Left ventricle myocardium inferior (tissue), 1 donor: ENCODE measurements around the gene ADGRF5. TPM values are rescaled to one million over a fixed set of nuclear protein-coding genes. Genes with fewer than 3 reads are reported as not detected.

Source experiments
- DNase-seq: peaks from one replicate; pipeline ENCODE4 v3.0.0-alpha.2; 2020
- H3K27ac ChIP-seq: fragments of 200-600 bp; replicated peaks from 2 replicates; pipeline ENCODE4 v1.8.0; 2021
- H3K27me3 ChIP-seq: fragments of 200-600 bp; 2 replicates; pipeline ENCODE4 v1.8.0; 2021; ENCODE audit warnings: low read depth
- H3K36me3 ChIP-seq: fragments of 200-600 bp; 2 replicates; pipeline ENCODE4 v1.8.0; 2021
- H3K4me1 ChIP-seq: fragments of 200-600 bp; 2 replicates; pipeline ENCODE4 v1.8.0; 2021
- H3K4me3 ChIP-seq: fragments of 200-600 bp; 2 replicates; pipeline ENCODE4 v1.8.0; 2021; ENCODE audit warnings: mild to moderate bottlenecking, moderate library complexity
- H3K9me3 ChIP-seq: fragments of 200-600 bp; replicated peaks from 2 replicates; pipeline ENCODE4 v1.8.0; 2021
- CTCF ChIP-seq: fragments of 200-600 bp; IDR thresholded peaks from 2 replicates; pipeline ENCODE4 v1.8.0; 2021; ENCODE audit warnings: antibody characterized with exemption, mild to moderate bottlenecking, borderline replicate concordance
- intact Hi-C: fragments of 100-400 bp; cut with micrococcal nuclease; formaldehyde crosslinking; loops from one replicate; pipeline ENCODE4 v1.11.0; 2022
- total RNA-seq: library from RNA; stranded (reverse); fragmentation: NEBNext Ultra II Directional; extraction: Animal tissue kit (Norgen Biotek cat#: 25700); gene quantifications from one replicate; pipeline ENCODE4 v1.2.1, GENCODE V29; 2021
- donor health status: DM: no; HTN: yes; CAD: no; lungs with severe emphysema.

ADGRF5 gene
- total RNA-seq, 1 donor from 2014 or later: 42.1 TPM

GRCh38 chr6:46896871-46897270 lies 24.9 kb downstream of the ADGRF5 start:
- Histone ChIP-seq H3K27ac (no peak overlapping the region), H3K36me3 (no peaks in the 10 kb centered on the region), H3K4me3 (no peak overlapping the region), H3K9me3 (no peaks in the 10 kb centered on the region), H3K27me3 (peaks cover 15% of the 10 kb centered on the region), H3K4me1 (peaks cover 80% of the 10 kb centered on the region)
- no peak for DNase-seq
- intact Hi-C loops: no loop called here
- no peak for TF ChIP-seq CTCF

DNA sequence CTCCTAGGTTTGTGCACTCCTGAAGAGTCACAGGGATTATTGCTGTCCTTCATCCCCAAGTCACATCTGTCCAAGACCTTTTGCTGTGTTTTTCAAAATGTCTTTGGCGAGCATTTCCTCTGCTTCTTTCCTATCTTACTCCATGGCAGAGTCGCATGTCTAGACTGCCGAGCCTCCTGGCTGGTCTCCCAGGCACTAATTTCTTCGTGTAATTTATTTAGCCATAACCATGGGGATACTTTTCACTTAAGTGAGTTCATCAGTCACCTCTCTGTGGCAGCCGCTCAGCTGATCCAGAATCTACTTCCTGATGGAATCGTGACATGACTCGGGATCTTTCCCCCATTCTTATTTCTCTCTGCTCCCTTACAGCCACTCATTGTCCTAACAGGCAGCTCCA lies 25.8 kb downstream of the ADGRF5 start:
- intact Hi-C loops: no loop called here
- Histone ChIP-seq H3K36me3 (no peaks in the 10 kb centered on the region), H3K4me1 (peaks cover 79% of the 10 kb centered on the region), H3K9me3 (no peaks in the 10 kb centered on the region), H3K27ac (peak overlapping the region; percentile 37), H3K27me3 (peaks cover 5% of the 10 kb centered on the region), H3K4me3 (peak overlapping the region; percentile 12)
- no peak for DNase-seq
- TF ChIP-seq CTCF: no peak

- Histone ChIP-seq H3K4me3 (no peak overlapping the region), H3K36me3 (no peaks in the 10 kb centered on the region), H3K27me3 (no peaks in the 10 kb centered on the region), H3K27ac (peak overlapping the region; percentile 13), H3K9me3 (no peaks in the 10 kb centered on the region), H3K4me1 (peaks cover 65% of the 10 kb centered on the region)
- DNase-seq: no peak
- no peak for TF ChIP-seq CTCF
- intact Hi-C loops: no loop called here
These were observed 27.3 kb downstream of the ADGRF5 start for GRCh38 chr6:46894433-46894832.

DNA sequence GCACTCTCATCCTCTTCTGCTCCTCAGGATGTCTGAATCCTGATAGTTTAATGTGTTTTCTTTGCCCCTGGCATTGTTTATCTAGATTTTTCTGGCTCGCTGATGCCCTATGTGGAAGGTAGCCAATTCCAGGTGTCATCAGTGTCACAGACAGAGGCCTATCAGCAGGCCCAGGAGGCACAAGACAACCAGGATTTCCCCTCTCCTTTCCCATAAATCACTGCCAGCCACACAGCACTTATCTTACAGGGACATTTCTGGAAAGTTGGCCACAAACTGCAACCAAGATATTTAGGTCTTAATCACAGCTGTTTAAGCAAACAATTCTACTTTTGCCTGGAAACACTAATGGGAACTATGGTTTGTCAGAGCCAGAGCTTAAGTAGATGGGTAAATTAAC lies 28.1 kb downstream of the ADGRF5 start:
- Histone ChIP-seq H3K9me3 (no peaks in the 10 kb centered on the region), H3K4me1 (peaks cover 59% of the 10 kb centered on the region), H3K4me3 (no peak overlapping the region), H3K36me3 (no peaks in the 10 kb centered on the region), H3K27ac (no peak overlapping the region), H3K27me3 (no peaks in the 10 kb centered on the region)
- TF ChIP-seq CTCF: no peak
- no peak for DNase-seq
- intact Hi-C loops: no loop called here

- H3K27ac ChIP-seq: no peak overlapping the region
- H3K36me3 ChIP-seq: peaks cover 9% of the 10 kb centered on the region
- intact Hi-C loops: no loop called here
- no peak overlapping the region for H3K4me3 ChIP-seq
- DNase-seq: no peak
- no peak for TF ChIP-seq CTCF
- no peaks in the 10 kb centered on the region for H3K9me3 ChIP-seq
- H3K4me1 ChIP-seq: peaks cover 51% of the 10 kb centered on the region
- H3K27me3 ChIP-seq: no peaks in the 10 kb centered on the region
These were observed 30.4 kb downstream of the ADGRF5 start for GRCh38 chr6:46891252-46891795.
